AG09319 (cell line): ENCODE data around the gene CAPN5.

Experiments
- DNase-seq: peaks from one replicate; pipeline ENCODE4 v3.0.0-alpha.2; 2010; ENCODE audit warnings: low read depth; ENCODE audit errors: extremely low read depth
- TF ChIP-seq, protein P1 (sequence below): IDR thresholded peaks from 2 replicates; pipeline ENCODE4 v1.5.1; 2011; ENCODE audit warnings: low read depth, mild to moderate bottlenecking, inconsistent platforms, low read length, moderate library complexity

Gene CAPN5

DNA sequence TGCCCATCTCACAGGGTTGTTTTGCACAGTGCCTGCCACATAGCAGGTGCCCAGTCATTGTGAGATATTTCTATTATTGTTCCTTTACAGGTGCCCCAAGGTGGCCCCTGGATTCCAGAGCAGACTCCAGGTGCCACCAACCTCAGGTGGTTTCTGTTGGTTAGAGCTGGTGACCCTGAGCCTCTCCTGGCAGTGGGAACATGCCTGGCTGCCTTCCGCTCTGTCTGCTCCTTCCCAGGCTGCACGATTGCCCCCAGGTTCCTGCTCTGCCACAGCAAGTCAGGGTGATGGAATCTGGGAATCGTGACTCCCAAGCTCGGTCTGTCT lies 23.2 kb downstream of the CAPN5 start:
- DNase-seq = no peak

DNA sequence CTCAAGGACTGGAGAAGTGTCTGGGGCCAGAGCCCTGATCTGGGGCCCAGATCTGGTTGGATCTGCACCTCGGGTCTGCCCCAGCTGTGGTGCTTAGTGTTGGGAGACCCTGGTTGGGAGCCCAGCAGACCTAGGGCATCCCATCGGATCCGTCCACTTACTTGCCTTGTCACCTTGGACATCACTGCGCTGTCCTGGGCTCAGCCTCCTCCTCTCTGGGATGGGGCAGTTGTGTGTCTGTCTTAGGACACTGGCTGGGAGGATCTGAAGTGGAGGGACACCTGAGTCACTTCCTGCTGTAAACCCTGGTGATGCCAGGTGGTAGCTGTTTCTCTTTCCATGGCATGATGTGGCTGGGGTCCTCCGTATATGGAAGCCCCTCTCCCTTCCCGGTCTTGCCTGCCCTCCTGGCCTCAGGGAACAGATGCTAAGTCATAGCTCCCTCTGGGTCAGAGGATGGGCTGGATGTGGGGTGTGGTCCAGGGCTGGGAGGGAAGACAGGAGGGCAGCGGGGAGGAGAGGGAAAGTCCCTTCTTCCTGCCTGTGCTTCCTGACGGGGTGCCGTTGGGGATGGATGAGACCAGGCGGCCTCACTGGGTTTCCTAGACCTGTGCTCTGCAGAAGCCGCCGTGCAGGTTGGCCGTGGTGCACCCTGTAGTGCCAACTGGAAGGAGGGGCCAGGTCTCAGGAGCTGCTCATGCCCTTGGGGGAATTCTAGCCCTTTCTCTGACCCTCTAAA lies 23.8 kb downstream of the CAPN5 start:
- no peak for DNase-seq
- TF ChIP-seq, protein P1, sequence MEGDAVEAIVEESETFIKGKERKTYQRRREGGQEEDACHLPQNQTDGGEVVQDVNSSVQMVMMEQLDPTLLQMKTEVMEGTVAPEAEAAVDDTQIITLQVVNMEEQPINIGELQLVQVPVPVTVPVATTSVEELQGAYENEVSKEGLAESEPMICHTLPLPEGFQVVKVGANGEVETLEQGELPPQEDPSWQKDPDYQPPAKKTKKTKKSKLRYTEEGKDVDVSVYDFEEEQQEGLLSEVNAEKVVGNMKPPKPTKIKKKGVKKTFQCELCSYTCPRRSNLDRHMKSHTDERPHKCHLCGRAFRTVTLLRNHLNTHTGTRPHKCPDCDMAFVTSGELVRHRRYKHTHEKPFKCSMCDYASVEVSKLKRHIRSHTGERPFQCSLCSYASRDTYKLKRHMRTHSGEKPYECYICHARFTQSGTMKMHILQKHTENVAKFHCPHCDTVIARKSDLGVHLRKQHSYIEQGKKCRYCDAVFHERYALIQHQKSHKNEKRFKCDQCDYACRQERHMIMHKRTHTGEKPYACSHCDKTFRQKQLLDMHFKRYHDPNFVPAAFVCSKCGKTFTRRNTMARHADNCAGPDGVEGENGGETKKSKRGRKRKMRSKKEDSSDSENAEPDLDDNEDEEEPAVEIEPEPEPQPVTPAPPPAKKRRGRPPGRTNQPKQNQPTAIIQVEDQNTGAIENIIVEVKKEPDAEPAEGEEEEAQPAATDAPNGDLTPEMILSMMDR = no peak

More for the DNA sequence above, 23.2 kb downstream of the CAPN5 start:
- TF ChIP-seq, protein P1 = no peak

DNA sequence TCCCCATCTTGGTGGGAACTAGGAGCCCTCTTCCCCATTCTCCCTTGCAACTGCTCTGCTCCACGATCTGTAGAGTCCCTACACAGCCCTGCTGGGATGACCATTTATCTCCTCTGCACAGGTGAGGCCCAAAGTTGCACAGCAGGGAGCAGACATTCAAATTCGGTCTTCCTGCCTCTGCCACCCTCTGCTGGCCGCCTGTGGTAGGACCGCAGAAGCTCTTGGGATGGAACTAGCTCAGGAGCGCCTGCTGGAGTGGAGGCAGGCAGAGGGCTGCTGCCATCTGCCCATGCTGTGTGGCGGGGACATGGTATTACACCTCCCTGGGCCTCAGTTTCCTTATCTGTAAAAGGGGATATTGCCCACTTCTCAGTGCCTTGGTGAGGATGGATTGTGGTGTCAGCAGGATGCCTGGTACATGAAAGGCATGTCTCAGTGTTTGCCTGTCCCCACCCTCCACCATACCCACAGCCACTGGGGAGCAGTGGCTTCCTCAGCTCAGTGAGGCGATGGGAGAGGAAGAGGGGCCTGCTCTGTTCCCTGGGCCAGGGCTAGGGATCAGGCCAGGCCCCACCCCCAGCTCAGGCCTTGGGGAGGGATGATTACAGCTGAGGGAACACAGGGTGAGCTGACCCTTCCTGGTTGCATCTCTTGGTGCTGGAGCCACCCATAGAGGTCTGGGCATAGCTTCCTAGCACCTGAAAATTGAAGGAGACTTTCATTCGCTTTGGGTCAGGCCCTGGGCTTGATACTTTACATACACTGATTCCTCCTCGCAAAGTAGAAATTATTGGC lies 24.6 kb downstream of the CAPN5 start:
- TF ChIP-seq, protein P1 = peak; percentile 96
- no peak for DNase-seq

DNA sequence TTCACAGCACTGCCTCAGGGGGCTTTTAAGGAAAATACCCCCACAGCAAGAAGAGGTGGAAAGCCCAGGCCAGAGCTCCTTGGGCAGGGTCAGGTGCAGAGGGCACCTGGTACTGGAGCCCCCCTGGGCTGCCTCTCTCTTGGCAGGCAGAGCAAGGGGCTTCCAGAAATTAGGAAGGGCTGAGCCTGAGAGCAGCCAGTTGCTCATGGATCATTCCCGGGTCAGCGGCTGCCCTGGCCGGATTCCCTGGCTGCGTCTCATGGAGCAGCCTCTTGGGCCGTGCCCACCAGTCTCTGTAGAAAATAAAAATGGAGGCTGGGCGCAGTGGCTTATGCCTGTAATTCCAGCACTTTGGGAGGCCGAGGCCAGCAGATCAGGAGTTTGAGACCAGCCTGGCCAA lies 25.6 kb downstream of the CAPN5 start:
- TF ChIP-seq, protein P1 = no peak
- DNase-seq = no peak

DNA sequence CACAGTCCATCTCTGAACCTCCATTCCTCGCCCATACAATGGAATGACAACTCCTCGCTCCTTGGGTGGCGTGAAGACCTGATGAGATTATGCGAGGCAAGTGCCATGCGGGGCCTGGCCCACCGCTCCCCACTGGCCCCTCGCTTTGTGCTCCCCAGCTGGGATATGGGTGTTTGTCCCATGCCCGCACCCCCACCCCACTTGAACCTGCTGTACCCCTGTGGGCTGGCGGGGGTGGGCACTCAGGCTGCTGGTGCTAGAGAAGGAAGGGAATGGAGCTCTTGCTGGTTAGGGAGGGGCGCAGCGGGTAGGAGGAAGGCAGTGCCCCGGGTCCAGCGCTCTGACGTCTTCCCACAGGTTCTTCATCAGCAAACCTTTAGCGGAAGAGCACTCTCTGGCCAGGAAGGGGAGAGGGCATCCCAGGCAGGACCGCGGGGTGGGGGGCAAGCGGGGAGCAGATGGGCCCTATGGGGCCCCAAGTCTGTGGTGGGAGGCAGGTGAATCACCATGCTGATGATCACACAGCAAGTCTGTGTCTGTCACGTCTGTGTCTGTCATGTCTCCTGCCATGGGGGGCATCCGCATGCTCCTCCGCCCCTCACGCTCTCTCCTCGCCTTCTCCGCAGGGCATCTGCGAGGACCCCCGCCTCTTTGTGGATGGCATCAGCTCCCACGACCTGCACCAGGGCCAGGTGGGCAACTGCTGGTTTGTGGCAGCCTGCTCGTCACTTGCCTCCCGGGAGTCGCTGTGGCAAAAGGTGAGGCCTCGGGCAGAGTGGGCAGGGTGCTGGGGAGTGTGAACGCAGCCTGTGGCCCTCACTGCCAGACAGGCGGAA lies 26.5 kb downstream of the CAPN5 start:
- no peak for DNase-seq
- TF ChIP-seq, protein P1 = no peak

DNA sequence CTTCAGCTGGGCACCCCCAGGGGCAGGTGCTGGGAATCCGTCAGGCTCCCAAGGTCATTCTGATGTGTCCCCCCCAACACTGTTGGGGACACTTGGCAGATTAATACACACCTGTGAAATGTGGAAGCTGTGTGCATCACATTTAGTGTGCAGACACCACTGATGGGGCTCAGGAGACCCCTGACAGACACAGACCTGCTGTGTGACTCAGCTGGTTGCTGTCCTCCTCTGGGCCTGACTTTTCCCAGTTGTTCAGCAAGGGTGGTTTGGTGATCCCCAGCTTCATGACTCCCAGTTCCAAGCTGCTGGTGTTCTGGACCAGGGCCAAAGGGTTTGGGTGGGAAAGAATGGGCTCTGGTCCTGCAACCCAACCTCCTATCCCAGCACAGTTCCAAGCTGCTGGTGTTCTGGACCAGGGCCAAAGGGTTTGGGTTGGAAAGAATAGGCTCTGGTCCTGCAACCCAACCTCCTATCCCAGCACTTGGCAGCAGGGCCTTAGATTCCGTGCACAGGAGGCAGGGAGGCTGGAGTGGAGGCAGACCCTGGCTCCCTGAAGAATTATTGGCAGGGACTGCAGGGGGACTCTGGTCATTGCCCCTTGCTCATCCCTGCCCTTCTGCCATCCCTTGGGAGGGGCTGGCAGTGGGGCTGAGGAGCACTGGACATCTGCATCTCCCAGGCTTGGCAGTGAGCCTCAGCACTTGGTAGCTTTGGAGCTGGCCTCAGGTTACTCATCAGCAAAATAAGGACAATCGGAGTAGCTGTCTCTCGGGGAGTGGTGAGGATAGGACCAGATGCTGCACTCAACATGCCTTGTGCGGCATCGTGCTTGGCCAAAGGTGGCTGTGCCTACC lies 27.4 kb downstream of the CAPN5 start:
- DNase-seq = no peak
- TF ChIP-seq, protein P1 = no peak
